ES-I3 (cell line): ENCODE measurements around the gene HOMEZ.
"Not testable (repeated sequence)": the region's sequence is repeated elsewhere in the genome, so short reads cannot be mapped to it uniquely, and the experiment has no call there.

Experiments
- H3K36me3 ChIP-seq: 2 replicates; pipeline ENCODE4 v1.6.1; 2013; ENCODE audit warnings: mild to moderate bottlenecking, low read length, control low read depth, moderate library complexity; ENCODE audit not compliant: insufficient read depth
- H3K4me1 ChIP-seq: 2 replicates; pipeline ENCODE4 v1.6.1; 2013; ENCODE audit warnings: mild to moderate bottlenecking, control low read depth, low read length; ENCODE audit not compliant: insufficient read depth
- H3K9ac ChIP-seq: 2 replicates; pipeline ENCODE4 v1.6.1; 2013; ENCODE audit warnings: low read depth, mild to moderate bottlenecking, low read length, moderate library complexity
- H3K9me3 ChIP-seq: 2 replicates; pipeline ENCODE4 v1.6.1; 2013; ENCODE audit warnings: mild to moderate bottlenecking, low read length, moderate library complexity; ENCODE audit not compliant: control insufficient read depth, insufficient read depth

Gene HOMEZ, protein sequence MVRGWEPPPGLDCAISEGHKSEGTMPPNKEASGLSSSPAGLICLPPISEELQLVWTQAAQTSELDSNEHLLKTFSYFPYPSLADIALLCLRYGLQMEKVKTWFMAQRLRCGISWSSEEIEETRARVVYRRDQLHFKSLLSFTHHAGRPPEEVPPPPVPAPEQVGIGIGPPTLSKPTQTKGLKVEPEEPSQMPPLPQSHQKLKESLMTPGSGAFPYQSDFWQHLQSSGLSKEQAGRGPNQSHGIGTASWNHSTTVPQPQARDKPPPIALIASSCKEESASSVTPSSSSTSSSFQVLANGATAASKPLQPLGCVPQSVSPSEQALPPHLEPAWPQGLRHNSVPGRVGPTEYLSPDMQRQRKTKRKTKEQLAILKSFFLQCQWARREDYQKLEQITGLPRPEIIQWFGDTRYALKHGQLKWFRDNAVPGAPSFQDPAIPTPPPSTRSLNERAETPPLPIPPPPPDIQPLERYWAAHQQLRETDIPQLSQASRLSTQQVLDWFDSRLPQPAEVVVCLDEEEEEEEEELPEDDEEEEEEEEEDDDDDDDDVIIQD

DNA sequence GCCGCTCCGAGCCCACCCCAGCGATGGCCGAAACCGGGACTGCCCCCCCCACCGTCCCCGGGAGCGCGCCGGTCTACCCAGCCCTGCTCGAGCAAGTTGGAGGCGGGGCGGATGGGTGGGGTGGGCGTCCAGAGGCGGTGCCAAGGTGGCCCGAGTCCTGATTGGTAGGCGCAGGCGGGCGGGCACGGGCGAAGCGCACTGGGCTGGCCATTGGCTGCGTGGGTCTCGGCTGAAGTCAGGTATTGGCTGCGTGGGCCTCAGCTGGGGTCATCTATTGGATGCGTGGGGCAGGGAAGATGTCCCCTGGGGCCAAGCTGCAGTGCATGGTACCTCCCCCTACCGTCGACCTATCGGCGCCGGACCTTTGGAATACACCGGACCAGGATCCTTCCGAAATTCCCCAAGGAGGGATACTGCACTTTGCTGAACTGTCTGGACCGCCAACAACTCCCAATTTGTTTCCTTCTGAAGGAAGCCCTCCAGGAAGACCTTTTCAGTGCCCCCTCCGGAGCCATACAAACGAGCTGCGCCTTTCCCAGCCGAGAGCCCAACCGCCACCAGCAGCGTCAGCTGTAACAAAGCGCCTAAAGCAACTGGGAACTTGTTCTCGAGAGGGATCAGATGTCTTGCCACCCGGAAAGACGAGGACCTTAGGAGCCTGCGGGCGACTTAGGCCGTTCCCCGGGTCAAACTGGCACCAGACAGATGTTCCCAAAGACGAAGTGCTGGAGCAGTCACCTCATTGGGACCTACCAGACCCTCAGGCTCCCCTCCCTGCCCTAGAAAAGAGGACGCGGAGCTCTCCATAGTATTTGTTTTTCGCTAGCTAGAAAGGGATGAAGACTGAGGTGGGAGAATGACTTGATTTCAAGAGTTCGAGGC, at the start of gene HOMEZ:
Gene HOMEZ, minus strand, starts transcription at position 113 of the 882 bp plus-strand sequence. CDS start 180 bp downstream, outside the sequence.
- no peaks in the 10 kb centered on the region for H3K9me3 ChIP-seq
- no peaks in the 10 kb centered on the region for H3K36me3 ChIP-seq
- H3K4me1 ChIP-seq = no peaks in the 10 kb centered on the region
- H3K9ac ChIP-seq = peak within 1 kb of the TSS; percentile 76

GRCh38 chr14:23335623-23336022, 49.7 kb upstream of the HOMEZ start:
- Histone ChIP-seq H3K9ac (no peak overlapping the region), H3K36me3 (no peaks in the 10 kb centered on the region), H3K4me1 (no peaks in the 10 kb centered on the region), H3K9me3 (peaks cover 6% of the 10 kb centered on the region; the same call in 1 of the 2 replicates)

DNA sequence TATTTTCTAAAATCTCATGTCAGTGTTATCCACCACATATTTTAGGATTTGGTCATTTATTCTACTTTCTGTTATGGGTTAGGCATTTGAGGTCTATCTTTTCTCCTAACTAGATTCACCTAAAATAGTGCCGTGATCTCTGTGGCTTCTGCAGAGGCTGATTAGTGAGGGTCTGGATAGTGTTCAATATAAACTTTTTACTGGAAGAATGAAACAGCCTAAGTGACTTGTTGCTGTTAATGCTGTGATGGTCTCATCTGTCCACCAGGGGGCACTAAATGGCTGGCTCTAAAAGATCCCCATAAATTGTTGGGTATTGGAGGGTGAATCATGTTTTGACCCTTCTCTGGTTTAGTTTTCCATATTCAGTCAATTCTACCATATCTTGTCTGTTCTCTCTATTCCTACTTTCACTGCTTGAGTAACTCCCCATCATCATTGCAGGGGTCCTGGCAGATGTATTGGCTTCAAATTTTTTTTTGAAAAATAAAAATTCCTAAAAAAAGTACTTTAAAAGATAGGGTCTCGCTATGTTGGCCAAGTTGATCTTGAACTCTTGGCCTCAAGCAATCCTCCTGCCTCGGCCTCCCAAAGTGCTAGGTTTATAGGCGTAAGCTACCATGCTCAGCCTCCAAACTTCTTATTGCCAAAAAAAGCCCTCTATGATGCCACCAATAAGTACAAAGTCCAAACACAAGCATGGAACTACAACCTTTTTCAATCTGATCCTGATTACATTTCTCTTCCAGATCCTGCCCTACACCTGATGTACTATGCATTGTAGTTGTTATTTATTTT, 42.2 kb upstream of the HOMEZ start:
- Histone ChIP-seq H3K9ac (no peak overlapping the region), H3K9me3 (no peaks in the 10 kb centered on the region), H3K4me1 (peaks cover 3% of the 10 kb centered on the region; the same call in 1 of the 2 replicates), H3K36me3 (peaks cover 18% of the 10 kb centered on the region)

- Histone ChIP-seq H3K9me3 (no peaks in the 10 kb centered on the region), H3K36me3 (peaks cover 22% of the 10 kb centered on the region), H3K9ac (no peak overlapping the region), H3K4me1 (peaks cover 6% of the 10 kb centered on the region; the same call in 1 of the 2 replicates)
These were observed 40.8 kb upstream of the HOMEZ start for GRCh38 chr14:23326491-23327332.

DNA sequence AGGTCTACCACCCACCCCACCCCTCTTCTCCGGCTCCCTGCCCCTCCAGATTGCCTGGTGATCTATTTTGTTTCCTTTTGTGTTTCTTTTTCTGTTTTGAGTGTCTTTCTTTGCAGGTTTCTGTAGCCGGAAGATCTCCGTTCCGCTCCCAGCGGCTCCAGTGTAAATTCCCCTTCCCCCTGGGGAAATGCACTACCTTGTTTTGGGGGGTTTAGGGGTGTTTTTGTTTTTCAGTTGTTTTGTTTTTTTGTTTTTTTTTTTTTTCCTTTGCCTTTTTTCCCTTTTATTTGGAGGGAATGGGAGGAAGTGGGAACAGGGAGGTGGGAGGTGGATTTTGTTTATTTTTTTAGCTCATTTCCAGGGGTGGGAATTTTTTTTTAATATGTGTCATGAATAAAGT, 39.8 kb upstream of the HOMEZ start:
- H3K9me3 ChIP-seq, H3K4me1 ChIP-seq, H3K9ac ChIP-seq: not testable (repeated sequence)
- peaks cover 22% of the 10 kb centered on the region for H3K36me3 ChIP-seq

DNA sequence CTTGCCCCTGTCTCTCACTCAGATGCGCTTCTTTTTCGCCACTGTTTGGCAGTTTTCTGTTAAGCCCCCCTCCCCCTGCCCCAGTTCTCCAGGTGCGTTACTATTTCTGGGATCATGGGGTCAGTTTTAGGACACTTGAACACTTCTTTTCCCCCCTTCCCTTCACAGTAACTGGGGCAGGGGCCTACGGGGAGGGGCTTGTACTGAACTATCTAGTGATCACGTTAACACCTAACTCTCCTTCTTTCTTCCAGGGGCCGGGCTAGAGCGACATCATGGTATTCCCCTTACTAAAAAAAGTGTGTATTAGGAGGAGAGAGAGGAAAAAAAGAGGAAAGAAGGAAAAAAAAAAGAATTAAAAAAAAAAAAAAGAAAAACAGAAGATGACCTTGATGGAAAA, 39.1 kb upstream of the HOMEZ start:
- Histone ChIP-seq H3K9ac (no peak overlapping the region), H3K36me3 (peaks cover 22% of the 10 kb centered on the region), H3K4me1 (peaks cover 6% of the 10 kb centered on the region; the same call in 1 of the 2 replicates), H3K9me3 (no peaks in the 10 kb centered on the region)

DNA sequence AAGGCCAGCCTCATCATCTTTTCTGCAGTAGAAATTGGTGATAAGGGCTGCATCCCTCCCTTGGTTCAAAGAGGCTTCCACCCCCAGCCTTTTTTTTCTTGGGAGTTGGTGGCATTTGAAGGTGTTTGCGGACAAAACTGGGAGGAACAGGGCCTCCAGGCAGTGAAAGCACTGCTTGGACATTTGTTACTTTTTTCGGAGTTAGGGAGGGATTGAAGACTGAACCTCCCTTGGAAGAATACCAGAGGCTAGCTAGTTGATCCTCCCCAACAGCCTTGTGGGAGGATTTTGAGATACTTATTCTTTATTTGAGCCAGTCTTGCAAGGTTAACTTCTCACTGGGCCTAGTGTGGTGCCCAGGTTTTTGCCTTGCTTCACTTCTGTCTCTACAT, 38.5 kb upstream of the HOMEZ start:
- H3K9ac ChIP-seq = no peak overlapping the region
- peaks cover 22% of the 10 kb centered on the region for H3K36me3 ChIP-seq
- no peaks in the 10 kb centered on the region for H3K9me3 ChIP-seq
- peaks cover 6% of the 10 kb centered on the region; the same call in 1 of the 2 replicates for H3K4me1 ChIP-seq

DNA sequence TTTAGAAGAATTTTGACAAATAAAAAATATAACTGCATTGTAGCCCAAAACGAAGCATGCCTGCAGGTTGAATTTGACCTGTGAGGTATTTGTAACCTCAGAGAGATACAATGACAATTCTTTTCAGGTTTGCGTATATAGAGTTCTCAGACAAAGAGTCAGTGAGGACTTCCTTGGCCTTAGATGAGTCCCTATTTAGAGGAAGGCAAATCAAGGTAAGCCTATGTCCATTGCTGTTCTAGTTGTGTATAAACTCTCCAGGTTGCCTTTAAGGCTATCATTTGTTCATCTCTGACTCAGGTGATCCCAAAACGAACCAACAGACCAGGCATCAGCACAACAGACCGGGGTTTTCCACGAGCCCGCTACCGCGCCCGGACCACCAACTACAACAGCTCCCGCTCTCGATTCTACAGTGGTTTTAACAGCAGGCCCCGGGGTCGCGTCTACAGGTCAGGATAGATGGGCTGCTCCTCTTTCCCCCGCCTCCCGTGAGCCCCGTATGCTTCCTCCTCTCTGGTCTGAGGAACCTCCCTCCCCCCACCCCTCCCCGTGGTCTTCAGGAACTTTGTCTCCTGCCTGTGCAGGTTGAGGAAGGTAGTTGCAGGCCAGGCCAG, 38.0 kb upstream of the HOMEZ start:
- no peak overlapping the region for H3K9ac ChIP-seq
- H3K4me1 ChIP-seq = peaks cover 6% of the 10 kb centered on the region; the same call in 1 of the 2 replicates
- peaks cover 22% of the 10 kb centered on the region for H3K36me3 ChIP-seq
- no peaks in the 10 kb centered on the region for H3K9me3 ChIP-seq

GRCh38 chr14:23322568-23323517, 36.9 kb upstream of the HOMEZ start:
- Histone ChIP-seq H3K36me3 (peaks cover 22% of the 10 kb centered on the region), H3K9me3 (no peaks in the 10 kb centered on the region), H3K4me1 (peaks cover 6% of the 10 kb centered on the region; the same call in 1 of the 2 replicates), H3K9ac (peak overlapping the region; percentile 84)

GRCh38 chr14:23321572-23322547, 35.9 kb upstream of the HOMEZ start:
- H3K9me3 ChIP-seq = no peaks in the 10 kb centered on the region
- peak overlapping the region; percentile 84 for H3K9ac ChIP-seq
- H3K4me1 ChIP-seq = peaks cover 6% of the 10 kb centered on the region; the same call in 1 of the 2 replicates
- H3K36me3 ChIP-seq = peaks cover 22% of the 10 kb centered on the region
